HepG2 (cell line): ENCODE results near the gene TTPAL. TPM values are rescaled to one million over a fixed set of nuclear protein-coding genes. Genes with fewer than 3 reads are reported as not detected.
A peak's percentile ranks its signal among the peaks of the same experiment; 100 is the strongest.

Source experiments
- CHD2 ChIP-seq: IDR thresholded peaks from 2 replicates; pipeline ENCODE4 v1.6.1; 2011; ENCODE audit warnings: low read depth, low read length, improper control_type of control experiment
- JUND ChIP-seq: sonication (generic); formaldehyde crosslinking; IDR thresholded peaks from 2 replicates; pipeline ENCODE4 v1.8.0; 2022; ENCODE audit warnings: mild to moderate bottlenecking, missing genetic modification reagents
- NFATC3 ChIP-seq: sonication (generic); formaldehyde crosslinking; IDR thresholded peaks from 2 replicates; pipeline ENCODE4 v1.5.1; 2020; ENCODE audit warnings: mild to moderate bottlenecking, missing genetic modification reagents
- TBX3 ChIP-seq: fragments of 450-650 bp; IDR thresholded peaks from 2 replicates; pipeline ENCODE4 v1.6.1; 2017; ENCODE audit warnings: antibody characterized with exemption, mild to moderate bottlenecking, inconsistent platforms, borderline replicate concordance
- ZNF564 ChIP-seq: sonication (generic); formaldehyde crosslinking; IDR thresholded peaks from 2 replicates; pipeline ENCODE4 v1.8.1; 2023; ENCODE audit warnings: mild to moderate bottlenecking, missing genetic modification reagents
- ZNF883 ChIP-seq: sonication (generic); formaldehyde crosslinking; IDR thresholded peaks from 2 replicates; pipeline ENCODE4 v1.5.1; 2020; ENCODE audit warnings: mild to moderate bottlenecking, missing genetic modification reagents; ENCODE audit errors: not compliant biosample characterization
- polyA plus RNA-seq, 8 experiments: library from polyadenylated mRNA; depleted of rRNA in 3 of 8; stranded (reverse) in 7 of 8; unstranded in 1 of 8; fragments of >200 nt; fragmentation: Illumina TruSeq in 4 of 8; extraction: Trizol in 4 of 8; gene quantifications; 2 replicates each; pipeline versions ENCODE4 v1.2.1 to v1.2.3, GENCODE V29; 2011 to 2016; ENCODE audit warnings: low read depth in 4 of 8, missing spikeins in 1 of 8, mixed read lengths in 1 of 8; ENCODE audit not compliant: insufficient read depth in 1 of 8
- total RNA-seq, 5 experiments: library from RNA; depleted of rRNA; stranded (reverse); fragments of >200 nt; fragmentation: Illumina TruSeq; extraction: Trizol; gene quantifications; 2 replicates each; pipeline ENCODE4 v1.2.3, GENCODE V29; 2016; ENCODE audit warnings: low read depth in 1 of 5
- TF ChIP-seq, protein P1 (sequence below): sonication (generic); formaldehyde crosslinking; IDR thresholded peaks from 2 replicates; pipeline ENCODE4 v1.4.0; 2020; ENCODE audit warnings: missing genetic modification reagents, borderline replicate concordance
- TF ChIP-seq, protein P2 (sequence below): sonication (generic); formaldehyde crosslinking; IDR thresholded peaks from 2 replicates; pipeline ENCODE4 v1.5.0; 2020; ENCODE audit warnings: mild to moderate bottlenecking, missing genetic modification reagents
- TF ChIP-seq, protein P3 (sequence below): IDR thresholded peaks from 2 replicates; pipeline ENCODE4 v1.6.1; 2012; ENCODE audit warnings: low read depth, low read length, improper control_type of control experiment
- TF ChIP-seq, protein P4 (sequence below): sonication (generic); formaldehyde crosslinking; conservative IDR thresholded peaks from 2 replicates; pipeline ENCODE4 v1.8.1; 2023; ENCODE audit warnings: missing genetic modification reagents
- TF ChIP-seq, protein P5 (sequence below): sonication (generic); formaldehyde crosslinking; IDR thresholded peaks from 2 replicates; pipeline ENCODE4 v1.4.0; 2020; ENCODE audit warnings: missing genetic modification reagents
- TF ChIP-seq, protein P6 (sequence below): sonication (generic); formaldehyde crosslinking; IDR thresholded peaks from 2 replicates; pipeline ENCODE4 v1.4.0; 2020; ENCODE audit warnings: low read depth, mild to moderate bottlenecking, missing genetic modification reagents

Gene TTPAL
- total and polyA plus RNA-seq, 2 of the 13 experiments (the other 11 are each of a cell fraction or from before 2014, with no cell fraction given): 4.3 to 18.8 TPM

DNA sequence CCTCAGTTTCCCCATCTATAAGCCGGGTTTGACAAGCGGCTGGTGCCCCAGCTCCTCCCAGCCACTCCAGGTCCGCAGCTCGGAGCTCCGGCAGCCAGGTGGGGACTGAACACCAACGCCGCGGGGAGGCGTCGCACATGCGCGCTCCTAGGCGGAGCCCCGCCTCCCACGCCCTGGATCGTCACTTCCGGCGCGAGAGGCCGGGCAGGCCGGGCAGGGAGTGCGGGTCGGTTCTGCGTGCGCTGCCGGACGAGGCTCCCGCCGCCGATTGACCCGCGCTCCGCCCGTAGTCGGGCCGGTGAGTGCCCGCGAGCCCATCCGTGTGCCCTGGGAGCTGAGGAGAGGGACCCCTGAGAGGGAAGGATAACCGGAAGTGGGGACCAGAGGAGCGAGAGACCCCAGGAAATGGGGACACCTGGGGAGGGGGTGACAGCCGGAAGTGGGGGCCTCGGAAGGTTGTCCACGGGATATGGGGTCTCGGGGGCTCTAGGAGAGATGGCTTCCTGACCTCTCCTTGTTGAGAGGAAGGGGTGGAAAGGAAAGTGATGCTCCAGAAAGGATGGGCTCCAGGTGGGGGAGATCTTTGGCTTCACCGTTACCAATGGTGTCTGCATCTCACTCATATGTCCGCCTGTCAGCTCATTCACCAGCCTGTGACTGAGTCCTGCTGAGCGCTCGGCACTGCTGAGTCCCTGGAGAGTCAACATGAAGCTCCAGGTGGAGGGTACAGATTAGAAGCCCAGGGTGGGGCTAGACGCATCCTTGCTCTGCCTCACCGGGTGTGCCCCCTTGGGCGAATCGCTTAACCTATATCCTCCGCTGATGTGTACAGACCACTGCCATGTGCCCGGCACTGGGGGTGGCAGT, at the start of gene TTPAL (continued):
- TF ChIP-seq, protein P1, sequence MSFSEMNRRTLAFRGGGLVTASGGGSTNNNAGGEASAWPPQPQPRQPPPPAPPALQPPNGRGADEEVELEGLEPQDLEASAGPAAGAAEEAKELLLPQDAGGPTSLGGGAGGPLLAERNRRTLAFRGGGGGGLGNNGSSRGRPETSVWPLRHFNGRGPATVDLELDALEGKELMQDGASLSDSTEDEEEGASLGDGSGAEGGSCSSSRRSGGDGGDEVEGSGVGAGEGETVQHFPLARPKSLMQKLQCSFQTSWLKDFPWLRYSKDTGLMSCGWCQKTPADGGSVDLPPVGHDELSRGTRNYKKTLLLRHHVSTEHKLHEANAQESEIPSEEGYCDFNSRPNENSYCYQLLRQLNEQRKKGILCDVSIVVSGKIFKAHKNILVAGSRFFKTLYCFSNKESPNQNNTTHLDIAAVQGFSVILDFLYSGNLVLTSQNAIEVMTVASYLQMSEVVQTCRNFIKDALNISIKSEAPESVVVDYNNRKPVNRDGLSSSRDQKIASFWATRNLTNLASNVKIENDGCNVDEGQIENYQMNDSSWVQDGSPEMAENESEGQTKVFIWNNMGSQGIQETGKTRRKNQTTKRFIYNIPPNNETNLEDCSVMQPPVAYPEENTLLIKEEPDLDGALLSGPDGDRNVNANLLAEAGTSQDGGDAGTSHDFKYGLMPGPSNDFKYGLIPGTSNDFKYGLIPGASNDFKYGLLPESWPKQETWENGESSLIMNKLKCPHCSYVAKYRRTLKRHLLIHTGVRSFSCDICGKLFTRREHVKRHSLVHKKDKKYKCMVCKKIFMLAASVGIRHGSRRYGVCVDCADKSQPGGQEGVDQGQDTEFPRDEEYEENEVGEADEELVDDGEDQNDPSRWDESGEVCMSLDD (CRISPR knock-in tag): peak; percentile 31; the same call in 1 of the 2 replicates
- TF ChIP-seq, protein P2, sequence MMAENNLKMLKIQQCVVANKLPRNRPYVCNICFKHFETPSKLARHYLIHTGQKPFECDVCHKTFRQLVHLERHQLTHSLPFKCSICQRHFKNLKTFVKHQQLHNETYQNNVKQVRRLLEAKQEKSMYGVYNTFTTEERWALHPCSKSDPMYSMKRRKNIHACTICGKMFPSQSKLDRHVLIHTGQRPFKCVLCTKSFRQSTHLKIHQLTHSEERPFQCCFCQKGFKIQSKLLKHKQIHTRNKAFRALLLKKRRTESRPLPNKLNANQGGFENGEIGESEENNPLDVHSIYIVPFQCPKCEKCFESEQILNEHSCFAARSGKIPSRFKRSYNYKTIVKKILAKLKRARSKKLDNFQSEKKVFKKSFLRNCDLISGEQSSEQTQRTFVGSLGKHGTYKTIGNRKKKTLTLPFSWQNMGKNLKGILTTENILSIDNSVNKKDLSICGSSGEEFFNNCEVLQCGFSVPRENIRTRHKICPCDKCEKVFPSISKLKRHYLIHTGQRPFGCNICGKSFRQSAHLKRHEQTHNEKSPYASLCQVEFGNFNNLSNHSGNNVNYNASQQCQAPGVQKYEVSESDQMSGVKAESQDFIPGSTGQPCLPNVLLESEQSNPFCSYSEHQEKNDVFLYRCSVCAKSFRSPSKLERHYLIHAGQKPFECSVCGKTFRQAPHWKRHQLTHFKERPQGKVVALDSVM (CRISPR knock-in tag): 0 out of 2 replicates have a peak, but pooled peaks have one; percentile 47
- peak; percentile 83 for TF ChIP-seq ZNF564 (CRISPR knock-in tag)
- peak; percentile 98 for TF ChIP-seq ZNF883
- TF ChIP-seq, protein P3, sequence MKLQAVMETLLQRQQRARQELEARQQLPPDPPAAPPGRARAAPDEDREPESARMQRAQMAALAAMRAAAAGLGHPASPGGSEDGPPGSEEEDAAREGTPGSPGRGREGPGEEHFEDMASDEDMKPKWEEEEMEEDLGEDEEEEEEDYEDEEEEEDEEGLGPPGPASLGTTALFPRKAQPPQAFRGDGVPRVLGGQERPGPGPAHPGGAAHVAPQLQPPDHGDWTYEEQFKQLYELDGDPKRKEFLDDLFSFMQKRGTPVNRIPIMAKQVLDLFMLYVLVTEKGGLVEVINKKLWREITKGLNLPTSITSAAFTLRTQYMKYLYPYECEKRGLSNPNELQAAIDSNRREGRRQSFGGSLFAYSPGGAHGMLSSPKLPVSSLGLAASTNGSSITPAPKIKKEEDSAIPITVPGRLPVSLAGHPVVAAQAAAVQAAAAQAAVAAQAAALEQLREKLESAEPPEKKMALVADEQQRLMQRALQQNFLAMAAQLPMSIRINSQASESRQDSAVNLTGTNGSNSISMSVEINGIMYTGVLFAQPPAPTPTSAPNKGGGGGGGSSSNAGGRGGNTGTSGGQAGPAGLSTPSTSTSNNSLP: no peak
- TF ChIP-seq, protein P4, sequence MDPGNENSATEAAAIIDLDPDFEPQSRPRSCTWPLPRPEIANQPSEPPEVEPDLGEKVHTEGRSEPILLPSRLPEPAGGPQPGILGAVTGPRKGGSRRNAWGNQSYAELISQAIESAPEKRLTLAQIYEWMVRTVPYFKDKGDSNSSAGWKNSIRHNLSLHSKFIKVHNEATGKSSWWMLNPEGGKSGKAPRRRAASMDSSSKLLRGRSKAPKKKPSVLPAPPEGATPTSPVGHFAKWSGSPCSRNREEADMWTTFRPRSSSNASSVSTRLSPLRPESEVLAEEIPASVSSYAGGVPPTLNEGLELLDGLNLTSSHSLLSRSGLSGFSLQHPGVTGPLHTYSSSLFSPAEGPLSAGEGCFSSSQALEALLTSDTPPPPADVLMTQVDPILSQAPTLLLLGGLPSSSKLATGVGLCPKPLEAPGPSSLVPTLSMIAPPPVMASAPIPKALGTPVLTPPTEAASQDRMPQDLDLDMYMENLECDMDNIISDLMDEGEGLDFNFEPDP (CRISPR knock-in tag): no peak
- no peak for TF ChIP-seq CHD2
- TF ChIP-seq TBX3: no peak
- TF ChIP-seq NFATC3 (CRISPR knock-in tag): peak; percentile 77; the same call in 1 of the 2 replicates
- TF ChIP-seq, protein P5, sequence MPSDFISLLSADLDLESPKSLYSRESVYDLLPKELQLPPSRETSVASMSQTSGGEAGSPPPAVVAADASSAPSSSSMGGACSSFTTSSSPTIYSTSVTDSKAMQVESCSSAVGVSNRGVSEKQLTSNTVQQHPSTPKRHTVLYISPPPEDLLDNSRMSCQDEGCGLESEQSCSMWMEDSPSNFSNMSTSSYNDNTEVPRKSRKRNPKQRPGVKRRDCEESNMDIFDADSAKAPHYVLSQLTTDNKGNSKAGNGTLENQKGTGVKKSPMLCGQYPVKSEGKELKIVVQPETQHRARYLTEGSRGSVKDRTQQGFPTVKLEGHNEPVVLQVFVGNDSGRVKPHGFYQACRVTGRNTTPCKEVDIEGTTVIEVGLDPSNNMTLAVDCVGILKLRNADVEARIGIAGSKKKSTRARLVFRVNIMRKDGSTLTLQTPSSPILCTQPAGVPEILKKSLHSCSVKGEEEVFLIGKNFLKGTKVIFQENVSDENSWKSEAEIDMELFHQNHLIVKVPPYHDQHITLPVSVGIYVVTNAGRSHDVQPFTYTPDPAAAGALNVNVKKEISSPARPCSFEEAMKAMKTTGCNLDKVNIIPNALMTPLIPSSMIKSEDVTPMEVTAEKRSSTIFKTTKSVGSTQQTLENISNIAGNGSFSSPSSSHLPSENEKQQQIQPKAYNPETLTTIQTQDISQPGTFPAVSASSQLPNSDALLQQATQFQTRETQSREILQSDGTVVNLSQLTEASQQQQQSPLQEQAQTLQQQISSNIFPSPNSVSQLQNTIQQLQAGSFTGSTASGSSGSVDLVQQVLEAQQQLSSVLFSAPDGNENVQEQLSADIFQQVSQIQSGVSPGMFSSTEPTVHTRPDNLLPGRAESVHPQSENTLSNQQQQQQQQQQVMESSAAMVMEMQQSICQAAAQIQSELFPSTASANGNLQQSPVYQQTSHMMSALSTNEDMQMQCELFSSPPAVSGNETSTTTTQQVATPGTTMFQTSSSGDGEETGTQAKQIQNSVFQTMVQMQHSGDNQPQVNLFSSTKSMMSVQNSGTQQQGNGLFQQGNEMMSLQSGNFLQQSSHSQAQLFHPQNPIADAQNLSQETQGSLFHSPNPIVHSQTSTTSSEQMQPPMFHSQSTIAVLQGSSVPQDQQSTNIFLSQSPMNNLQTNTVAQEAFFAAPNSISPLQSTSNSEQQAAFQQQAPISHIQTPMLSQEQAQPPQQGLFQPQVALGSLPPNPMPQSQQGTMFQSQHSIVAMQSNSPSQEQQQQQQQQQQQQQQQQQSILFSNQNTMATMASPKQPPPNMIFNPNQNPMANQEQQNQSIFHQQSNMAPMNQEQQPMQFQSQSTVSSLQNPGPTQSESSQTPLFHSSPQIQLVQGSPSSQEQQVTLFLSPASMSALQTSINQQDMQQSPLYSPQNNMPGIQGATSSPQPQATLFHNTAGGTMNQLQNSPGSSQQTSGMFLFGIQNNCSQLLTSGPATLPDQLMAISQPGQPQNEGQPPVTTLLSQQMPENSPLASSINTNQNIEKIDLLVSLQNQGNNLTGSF: no peak; the same call in none of the 2 replicates
- TF ChIP-seq JUND (CRISPR knock-in tag): 0 out of 2 replicates have a peak, but pooled peaks have one; percentile 76
- TF ChIP-seq, protein P6, sequence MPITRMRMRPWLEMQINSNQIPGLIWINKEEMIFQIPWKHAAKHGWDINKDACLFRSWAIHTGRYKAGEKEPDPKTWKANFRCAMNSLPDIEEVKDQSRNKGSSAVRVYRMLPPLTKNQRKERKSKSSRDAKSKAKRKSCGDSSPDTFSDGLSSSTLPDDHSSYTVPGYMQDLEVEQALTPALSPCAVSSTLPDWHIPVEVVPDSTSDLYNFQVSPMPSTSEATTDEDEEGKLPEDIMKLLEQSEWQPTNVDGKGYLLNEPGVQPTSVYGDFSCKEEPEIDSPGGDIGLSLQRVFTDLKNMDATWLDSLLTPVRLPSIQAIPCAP (CRISPR knock-in tag): 0 out of 2 replicates have a peak, but pooled peaks have one; percentile 83
